HUES64 (cell line): ENCODE results near the gene SLC45A1.

Source experiments
- H3K27ac ChIP-seq: 2 replicates; pipeline ENCODE4 v1.7.0; 2013; ENCODE audit warnings: low read depth, low read length, inconsistent platforms
- H3K27me3 ChIP-seq: 2 replicates; pipeline ENCODE4 v1.6.1; 2013; ENCODE audit warnings: mild to moderate bottlenecking, low read length; ENCODE audit not compliant: insufficient read depth
- H3K36me3 ChIP-seq: 2 replicates; pipeline ENCODE4 v1.6.1; 2013; ENCODE audit warnings: mild to moderate bottlenecking, low read length; ENCODE audit not compliant: insufficient read depth
- H3K4me1 ChIP-seq: 2 replicates; pipeline ENCODE4 v1.6.1; 2013; ENCODE audit warnings: mild to moderate bottlenecking, low read length, moderate library complexity; ENCODE audit not compliant: insufficient read depth
- H3K4me3 ChIP-seq: 2 replicates; pipeline ENCODE4 v1.5.1; 2013; ENCODE audit warnings: mild to moderate bottlenecking, low read length, moderate library complexity
- H3K9ac ChIP-seq: 2 replicates; pipeline ENCODE4 v1.6.1; 2013; ENCODE audit warnings: mild to moderate bottlenecking, low read depth, low read length
- H3K9me3 ChIP-seq: 2 replicates; pipeline ENCODE4 v1.6.1; 2013; ENCODE audit warnings: low read depth, low read length; ENCODE audit not compliant: insufficient read depth
- WGBS: fragments of 150-250, 120-280 bp; methylation state at CpG from one replicate; pipeline ENCODE4 v1.1.7; 2013; ENCODE audit warnings: missing lambda C conversion rate; 5-methylcytosine and 5-hydroxymethylcytosine counted together

Gene SLC45A1

GRCh38 chr1:8357329-8358101 is 39.6 kb downstream of the SLC45A1 start:
- Histone ChIP-seq H3K36me3 (peaks cover 83% of the 10 kb centered on the region), H3K27ac (no peak overlapping the region), H3K9me3 (no peaks in the 10 kb centered on the region), H3K27me3 (no peaks in the 10 kb centered on the region), H3K4me3 (no peak overlapping the region), H3K9ac (no peak overlapping the region), H3K4me1 (no peaks in the 10 kb centered on the region)
- 95% methylated on average over 14 of the region's 14 CpGs for WGBS

DNA sequence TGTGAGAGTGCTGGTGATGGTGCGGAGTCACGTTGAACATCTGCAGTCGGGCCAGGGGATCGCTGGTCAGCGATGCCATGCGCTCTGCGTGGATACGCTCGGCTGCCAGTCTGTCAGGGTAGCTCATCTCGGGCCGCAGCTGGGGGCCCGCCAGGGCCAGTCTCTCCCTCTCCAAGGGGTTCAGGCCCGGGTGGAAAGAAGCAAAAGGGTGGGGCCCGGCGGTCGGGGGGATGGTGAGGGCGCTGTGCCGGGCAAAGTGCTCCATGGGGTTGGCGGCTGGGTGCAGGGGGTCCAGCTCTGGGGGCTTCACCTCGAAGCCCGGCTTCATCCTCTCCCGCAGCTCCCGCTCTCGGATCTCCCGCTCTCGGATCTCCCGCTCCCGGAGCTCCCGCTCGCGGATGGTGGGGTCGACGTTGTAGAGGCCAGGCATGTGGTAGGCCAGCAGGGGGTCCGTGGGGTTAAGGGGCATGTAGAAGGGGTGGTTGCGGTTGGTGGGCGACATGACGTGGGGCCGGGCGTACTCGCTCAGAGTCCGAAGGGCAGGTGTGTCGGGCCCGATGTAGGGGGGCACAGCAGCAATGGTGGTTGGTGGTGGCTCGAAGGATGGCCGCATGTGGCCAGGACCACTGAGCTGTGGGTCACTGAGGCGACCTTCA is 40.5 kb downstream of the SLC45A1 start:
- WGBS: 97% methylated on average over 46 of the region's 46 CpGs
- H3K27ac ChIP-seq: no peak overlapping the region

DNA sequence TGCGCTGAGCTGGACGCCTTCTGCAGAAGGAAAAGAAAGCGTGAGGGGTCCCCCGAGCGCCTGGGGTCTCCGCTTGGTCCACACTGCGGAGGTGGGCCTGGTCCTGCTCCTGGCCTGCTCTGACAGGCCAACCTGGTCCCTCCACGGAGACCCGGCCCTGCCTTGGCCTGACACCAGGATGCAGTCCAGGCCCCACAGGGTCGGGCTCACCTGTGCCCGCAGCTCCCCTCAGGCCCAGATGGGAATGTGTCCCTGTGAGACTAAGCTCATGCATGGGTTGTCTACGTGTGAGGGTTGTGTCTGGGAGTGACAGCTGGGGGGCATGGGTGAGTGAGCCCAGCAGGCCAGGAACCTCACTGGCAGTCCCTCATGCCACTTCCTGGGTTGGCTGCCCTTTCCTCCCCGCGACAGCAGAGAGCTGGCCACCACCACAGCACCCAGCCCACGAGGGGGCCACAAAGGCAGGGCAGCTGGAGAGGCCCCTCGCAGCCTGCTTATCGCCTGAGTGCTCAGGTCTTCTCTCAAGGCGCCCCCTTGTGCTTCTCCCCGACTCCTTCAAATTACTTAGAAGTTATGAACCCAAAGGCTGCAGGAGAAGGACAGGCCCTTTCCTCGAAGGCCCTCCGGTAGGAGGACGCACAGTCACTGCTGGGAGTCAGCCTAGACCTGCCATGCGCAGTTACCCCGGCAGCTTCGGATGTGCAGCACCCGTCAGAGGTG is 41.1 kb downstream of the SLC45A1 start:
- Histone ChIP-seq H3K36me3 (peaks cover 84% of the 10 kb centered on the region), H3K9ac (no peak overlapping the region)
- 96% methylated on average over 26 of the region's 26 CpGs for WGBS

More for the DNA sequence above, 40.5 kb downstream of the SLC45A1 start:
- Histone ChIP-seq H3K9ac (no peak overlapping the region), H3K36me3 (peaks cover 87% of the 10 kb centered on the region), H3K9me3 (no peaks in the 10 kb centered on the region), H3K4me1 (no peaks in the 10 kb centered on the region), H3K4me3 (no peak overlapping the region), H3K27me3 (no peaks in the 10 kb centered on the region)

DNA sequence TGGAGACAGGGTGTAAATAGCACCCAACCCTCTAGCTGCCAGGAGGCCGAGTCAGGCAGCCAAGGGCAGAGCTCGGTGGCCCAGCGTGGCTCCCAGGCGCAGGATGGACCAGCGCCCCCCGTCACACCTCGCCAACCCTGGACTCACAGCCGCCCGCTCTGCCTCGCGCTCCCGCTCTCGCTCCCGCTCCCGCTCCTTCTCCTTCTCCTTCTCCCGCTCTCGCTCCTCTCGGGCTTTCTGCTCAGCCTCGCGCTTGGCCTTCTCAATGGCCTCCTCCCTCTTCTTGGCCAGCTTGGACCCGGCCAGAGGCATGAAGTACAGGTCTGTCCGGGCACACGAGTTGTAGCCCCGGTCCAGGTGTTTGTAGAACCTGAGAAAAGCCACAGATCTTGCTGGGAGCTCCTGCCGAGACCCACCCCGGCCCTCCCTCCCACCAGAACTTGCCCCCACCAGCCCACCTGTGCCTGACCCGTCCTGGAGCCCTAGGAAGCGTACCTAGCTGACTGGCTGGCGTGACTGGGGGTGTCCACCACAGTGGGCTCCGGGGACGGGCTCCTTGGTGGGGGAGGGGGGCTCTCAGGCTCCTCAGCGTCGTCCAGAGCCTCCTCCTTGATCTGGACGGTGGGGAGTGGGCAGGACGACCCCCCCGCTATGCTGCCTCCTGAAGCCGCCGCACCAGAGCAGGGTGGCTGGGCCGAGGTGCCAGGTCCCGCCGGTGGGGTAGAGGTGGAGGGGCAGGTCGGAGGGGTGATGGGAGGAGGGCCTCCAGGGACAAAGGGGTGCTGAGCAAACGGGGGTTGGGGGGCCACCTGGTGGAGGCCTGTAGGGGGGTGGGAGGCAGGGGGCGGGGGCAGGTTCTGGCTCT is 41.9 kb downstream of the SLC45A1 start:
- peaks cover 83% of the 10 kb centered on the region for H3K36me3 ChIP-seq
- WGBS: 96% methylated on average over 44 of the region's 44 CpGs
- H3K27me3 ChIP-seq: no peaks in the 10 kb centered on the region
- H3K9ac ChIP-seq: no peak overlapping the region
- H3K27ac ChIP-seq: no peak overlapping the region
- H3K4me3 ChIP-seq: no peak overlapping the region
- H3K4me1 ChIP-seq: no peaks in the 10 kb centered on the region
- no peaks in the 10 kb centered on the region for H3K9me3 ChIP-seq

More for the DNA sequence above, 41.1 kb downstream of the SLC45A1 start:
- H3K9me3 ChIP-seq: no peaks in the 10 kb centered on the region
- H3K27ac ChIP-seq: no peak overlapping the region
- H3K27me3 ChIP-seq: no peaks in the 10 kb centered on the region
- no peak overlapping the region for H3K4me3 ChIP-seq
- H3K4me1 ChIP-seq: no peaks in the 10 kb centered on the region

DNA sequence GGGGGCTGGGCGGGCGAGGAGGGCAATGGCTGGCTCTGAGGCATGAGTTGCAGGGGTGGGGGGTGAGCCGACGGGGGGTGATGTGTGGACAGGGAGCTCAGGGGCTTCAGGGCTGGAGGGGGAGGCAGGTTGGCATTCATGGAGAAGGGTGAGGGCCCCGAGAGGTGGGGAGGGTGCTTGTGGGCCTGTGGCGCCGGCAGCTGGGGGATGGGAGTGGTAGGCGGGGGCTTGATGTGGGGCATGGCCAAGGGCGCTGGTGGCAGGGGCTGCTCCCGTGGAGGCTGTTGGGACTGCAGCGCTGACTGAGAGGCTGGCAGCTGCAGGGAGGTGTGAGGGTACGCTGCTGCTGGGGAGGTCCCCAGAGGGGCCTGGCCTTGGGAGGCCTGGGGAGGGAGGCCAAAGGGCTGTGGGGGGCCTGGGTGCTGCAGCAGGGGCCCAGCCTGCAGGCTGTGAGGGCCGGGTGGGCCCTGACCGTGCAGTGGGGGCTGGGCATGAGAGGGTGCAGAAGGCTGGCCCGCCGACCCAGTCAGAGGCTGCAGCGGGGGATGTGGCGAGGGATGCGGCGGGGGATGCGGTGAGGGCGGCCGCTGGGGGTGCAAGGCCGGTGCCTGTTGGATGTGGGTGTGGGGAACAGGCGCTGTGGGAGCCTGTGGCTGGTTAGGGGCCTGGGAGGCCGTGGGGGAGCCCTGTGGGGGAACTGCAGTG is 42.7 kb downstream of the SLC45A1 start:
- H3K27ac ChIP-seq: no peak overlapping the region
- H3K9me3 ChIP-seq: no peaks in the 10 kb centered on the region
- H3K27me3 ChIP-seq: no peaks in the 10 kb centered on the region
- 95% methylated on average over 26 of the region's 26 CpGs for WGBS
- no peak overlapping the region for H3K9ac ChIP-seq
- no peaks in the 10 kb centered on the region for H3K4me1 ChIP-seq
- H3K4me3 ChIP-seq: no peak overlapping the region
- peaks cover 83% of the 10 kb centered on the region for H3K36me3 ChIP-seq

GRCh38 chr1:8361198-8361849 is 43.4 kb downstream of the SLC45A1 start:
- H3K9ac ChIP-seq: no peak overlapping the region
- H3K4me1 ChIP-seq: no peaks in the 10 kb centered on the region
- H3K27me3 ChIP-seq: no peaks in the 10 kb centered on the region
- peaks cover 83% of the 10 kb centered on the region for H3K36me3 ChIP-seq
- no peak overlapping the region for H3K27ac ChIP-seq
- WGBS: 94% methylated on average over 21 of the region's 21 CpGs
- no peaks in the 10 kb centered on the region for H3K9me3 ChIP-seq
- H3K4me3 ChIP-seq: no peak overlapping the region

- Histone ChIP-seq H3K27ac (no peak overlapping the region), H3K9ac (no peak overlapping the region), H3K4me1 (peaks cover under 1% of the 10 kb centered on the region; the same call in 1 of the 2 replicates), H3K36me3 (peaks cover 72% of the 10 kb centered on the region), H3K4me3 (no peak overlapping the region), H3K9me3 (no peaks in the 10 kb centered on the region), H3K27me3 (no peaks in the 10 kb centered on the region)
- WGBS: 98% methylated on average over 13 of the region's 13 CpGs
These were observed 44.8 kb downstream of the SLC45A1 start for GRCh38 chr1:8362701-8363101.

- H3K9ac ChIP-seq: no peak overlapping the region
- H3K36me3 ChIP-seq: peaks cover 66% of the 10 kb centered on the region
- 93% methylated on average over 8 of the region's 8 CpGs for WGBS
- H3K4me1 ChIP-seq: peaks cover 2% of the 10 kb centered on the region; the same call in 1 of the 2 replicates
- H3K9me3 ChIP-seq: no peaks in the 10 kb centered on the region
- H3K4me3 ChIP-seq: no peak overlapping the region
- H3K27me3 ChIP-seq: no peaks in the 10 kb centered on the region
- H3K27ac ChIP-seq: no peak overlapping the region
These were observed 45.4 kb downstream of the SLC45A1 start for GRCh38 chr1:8363186-8363766.

DNA sequence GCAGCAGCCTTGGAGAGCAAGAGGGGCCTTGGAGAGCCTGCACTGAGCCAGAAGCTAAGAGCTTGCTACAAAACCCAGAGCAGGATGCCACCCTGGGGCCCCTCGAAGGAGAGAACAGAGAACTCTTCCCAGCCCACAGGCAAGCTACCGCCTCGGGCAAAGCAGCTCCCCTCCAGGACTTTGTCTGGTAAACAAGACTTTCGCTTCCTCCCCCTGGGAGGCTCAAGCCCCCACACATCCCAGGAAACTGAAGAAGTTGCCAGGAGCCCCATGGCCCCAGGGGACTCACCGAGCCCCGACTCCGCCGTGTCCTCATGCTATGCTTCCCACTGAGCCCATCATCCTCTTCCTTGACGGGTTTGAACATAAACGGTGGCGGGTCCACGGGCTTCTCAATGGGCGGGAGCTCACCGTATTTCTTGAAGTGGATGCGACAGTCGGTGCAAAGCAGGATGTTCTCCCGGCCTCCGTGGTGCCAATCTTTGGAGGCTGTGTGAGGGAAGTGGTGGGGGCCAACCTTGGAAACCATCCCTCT is 45.9 kb downstream of the SLC45A1 start:
- H3K27me3 ChIP-seq: no peaks in the 10 kb centered on the region
- H3K9me3 ChIP-seq: no peaks in the 10 kb centered on the region
- H3K9ac ChIP-seq: no peak overlapping the region
- WGBS: 94% methylated on average over 18 of the region's 18 CpGs
- H3K4me1 ChIP-seq: peaks cover 2% of the 10 kb centered on the region; the same call in 1 of the 2 replicates
- H3K4me3 ChIP-seq: no peak overlapping the region
- no peak overlapping the region for H3K27ac ChIP-seq
- H3K36me3 ChIP-seq: peaks cover 61% of the 10 kb centered on the region
